Superior temporal gyrus (tissue), 1 donor: ENCODE data around the gene OBSCN.

ENCODE experiments used
- DNase-seq: peaks from one replicate; pipeline ENCODE4 v3.0.0-alpha.2; 2016; ENCODE audit errors: extremely low spot score

Gene OBSCN

GRCh38 chr1:228417483-228418203, 209.8 kb downstream of the OBSCN start:
- DNase-seq, result no peak

- no peak for DNase-seq
Measured at GRCh38 chr1:228420968-228421826, 213.4 kb downstream of the OBSCN start.

- no peak for DNase-seq
Measured at GRCh38 chr1:228423404-228424053, 215.7 kb downstream of the OBSCN start.

- no peak for DNase-seq
Measured at GRCh38 chr1:228424685-228425660, 217.1 kb downstream of the OBSCN start.

- no peak for DNase-seq
Measured at GRCh38 chr1:228426518-228427175, 218.8 kb downstream of the OBSCN start.

GRCh38 chr1:228428412-228428811, 220.6 kb downstream of the OBSCN start:
- DNase-seq, result no peak
